GM10847 (cell line): Measurements from ENCODE around the gene TMEM167B.

Source experiments
- POLR2A ChIP-seq: IDR thresholded peaks from 2 replicates; pipeline ENCODE4 v1.6.1; 2011; ENCODE audit not compliant: insufficient read length; ENCODE audit errors: extremely low read depth

TMEM167B gene

DNA sequence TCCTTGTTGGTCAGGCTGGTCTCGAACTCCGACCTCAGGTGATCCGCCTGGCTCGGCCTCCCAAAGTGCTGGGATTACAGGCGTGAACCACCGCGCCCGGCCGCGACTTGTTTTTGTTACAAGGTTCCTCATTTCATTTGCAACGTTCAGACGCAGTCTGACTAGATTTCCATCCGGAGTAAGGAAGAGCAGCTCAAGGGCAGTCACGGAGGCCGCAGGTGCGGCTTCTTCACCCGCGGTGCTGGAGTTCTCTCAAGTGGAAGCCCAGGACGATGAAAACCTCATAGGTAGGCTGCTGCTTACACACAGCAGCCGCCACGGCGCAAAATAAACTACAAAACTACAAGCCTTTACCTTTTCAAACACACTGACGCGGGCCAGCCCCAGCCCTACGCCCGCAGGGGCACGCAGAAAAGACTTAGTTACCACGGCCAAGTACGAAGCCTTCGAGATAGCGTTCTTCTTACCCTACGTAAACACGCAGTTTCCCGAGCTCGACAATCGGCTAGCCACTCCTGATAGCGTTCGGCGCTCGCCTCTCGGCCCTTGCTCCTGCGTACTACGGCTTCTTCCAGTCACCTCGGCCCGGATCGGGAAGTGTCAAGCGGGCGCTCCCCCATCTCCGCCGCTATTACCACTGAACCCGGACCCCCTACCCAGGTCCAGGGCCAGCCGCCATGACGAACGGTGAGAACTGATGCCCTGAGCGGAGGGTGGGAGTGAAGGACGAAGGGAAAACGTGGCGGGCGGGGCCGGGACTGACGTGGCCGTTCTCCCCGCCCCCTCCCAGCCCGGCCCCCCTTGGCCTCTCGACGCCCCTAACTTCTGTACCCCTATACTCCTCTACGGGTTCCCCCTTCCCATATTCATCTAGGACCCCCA is at the start of gene TMEM167B:
TSS of gene TMEM167B (plus strand) at position 569 of the 882 bp plus-strand sequence. CDS start at position 678, 109 bp downstream.
- TF ChIP-seq POLR2A = no peak

DNA sequence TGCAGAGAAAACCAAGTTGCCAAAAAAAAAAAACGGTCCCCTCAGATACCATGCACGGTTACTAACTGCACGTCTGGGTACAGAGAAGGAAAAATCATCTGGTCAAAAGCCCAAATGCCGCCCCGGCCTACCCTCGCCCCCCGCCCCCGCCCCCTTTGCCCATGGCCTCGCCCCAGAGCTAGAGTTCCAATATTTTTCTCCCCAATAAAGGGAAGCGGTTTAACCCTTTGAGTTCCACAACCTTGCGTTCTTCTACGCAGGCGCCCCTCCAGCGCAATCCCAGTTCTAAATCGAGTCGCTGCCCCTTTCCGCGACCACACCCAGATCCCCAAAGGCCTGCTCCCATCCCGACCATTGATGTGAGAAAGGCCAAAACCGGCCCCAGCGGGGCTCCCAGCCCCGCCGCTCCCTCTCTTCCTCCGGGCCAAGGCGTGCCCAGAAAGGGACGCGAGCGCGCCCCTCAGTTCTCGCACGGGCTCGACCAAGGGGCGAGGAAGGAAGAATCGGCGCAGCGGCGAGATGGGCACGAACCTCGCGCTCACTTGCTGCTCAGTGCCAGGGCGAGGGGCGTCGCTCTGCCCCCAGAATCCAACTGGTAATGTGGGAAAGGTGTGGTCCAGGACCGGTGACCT is 49.5 kb upstream of the TMEM167B start:
- TF ChIP-seq POLR2A = no peak

DNA sequence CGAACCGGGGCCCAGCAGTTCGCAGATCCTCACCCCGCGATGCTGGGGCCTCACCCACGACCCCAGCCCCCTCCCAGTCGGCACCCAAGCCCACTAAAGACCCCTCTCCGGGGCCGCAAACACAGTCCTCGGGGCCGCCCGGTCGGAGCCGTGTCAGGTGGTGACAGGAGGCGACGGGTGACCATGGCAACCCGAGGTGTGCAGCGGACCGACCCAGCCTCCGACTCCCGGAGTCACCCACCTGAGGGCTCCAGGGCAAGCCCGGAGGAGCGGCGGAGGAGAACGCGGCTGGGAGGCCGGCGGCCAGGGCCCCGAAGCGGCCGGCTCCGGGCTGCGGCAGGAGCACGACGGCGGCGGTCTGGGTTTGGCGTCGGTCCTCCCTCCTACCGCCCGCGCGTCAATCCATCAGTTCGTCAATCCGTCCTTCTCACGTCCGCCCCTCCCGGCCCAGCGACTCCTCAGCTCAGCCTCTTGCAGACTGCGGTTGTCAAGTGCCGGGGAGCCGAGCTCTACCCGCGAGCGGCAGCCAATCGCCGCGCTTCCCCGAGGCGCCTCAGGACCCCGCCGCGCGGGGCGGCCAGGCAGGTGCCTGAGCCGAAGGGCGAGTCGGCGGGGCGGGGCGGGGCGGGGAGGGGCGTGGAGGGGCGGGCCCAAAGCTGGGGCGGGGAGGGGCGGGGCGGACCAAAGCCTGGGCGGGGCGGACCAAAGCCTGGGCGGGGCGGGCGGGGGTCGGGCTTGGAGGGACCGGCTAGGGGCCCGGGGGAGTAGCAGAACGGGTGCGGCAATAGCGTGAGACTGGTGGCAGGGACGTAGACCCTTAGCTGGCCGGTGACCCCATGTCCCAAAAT is 48.7 kb upstream of the TMEM167B start, which contains the start of gene WDR47:
TSS of gene WDR47 (minus strand) at position 482 of the 848 bp plus-strand sequence. CDS start 18,590 bp downstream, outside the sequence.
- TF ChIP-seq POLR2A = peak; percentile 97

DNA sequence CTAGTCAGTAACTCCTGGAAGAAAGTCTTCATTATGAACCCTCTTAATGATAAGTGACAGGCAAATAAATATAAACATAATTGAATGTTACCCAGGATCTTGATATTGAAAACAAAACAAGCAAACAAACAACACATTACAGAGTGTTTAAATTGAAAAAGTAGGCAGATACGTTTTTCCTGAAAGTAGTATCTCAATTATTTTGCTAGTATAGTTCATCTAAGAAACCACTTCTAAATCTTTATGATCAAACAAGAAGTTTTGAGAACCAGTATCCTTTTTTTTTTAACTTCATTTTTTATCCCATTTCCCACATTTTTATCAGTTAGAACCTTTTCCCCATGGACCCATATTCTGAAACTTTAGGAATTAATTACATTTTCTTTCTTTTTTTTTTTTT is 45.0 kb upstream of the TMEM167B start:
- TF ChIP-seq POLR2A = no peak

DNA sequence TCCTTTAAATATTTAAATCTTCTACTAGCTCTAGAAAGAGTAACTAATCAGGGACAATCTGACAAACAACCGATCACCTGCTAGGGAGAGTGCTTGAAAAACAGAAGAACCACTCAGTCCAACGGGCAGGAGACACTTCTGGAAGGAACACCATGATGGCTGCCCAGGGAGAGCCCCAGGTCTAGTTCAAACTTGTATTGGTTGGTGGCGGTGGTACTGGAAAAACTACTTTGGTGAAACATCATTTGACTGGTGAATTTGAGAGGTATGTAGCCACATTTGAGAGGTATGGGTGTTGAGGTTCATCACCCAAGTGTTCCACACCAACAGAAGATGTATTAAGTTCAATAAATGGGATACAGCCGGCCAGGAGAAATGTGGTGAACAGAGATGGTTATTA is 43.9 kb upstream of the TMEM167B start:
- TF ChIP-seq POLR2A = no peak

DNA sequence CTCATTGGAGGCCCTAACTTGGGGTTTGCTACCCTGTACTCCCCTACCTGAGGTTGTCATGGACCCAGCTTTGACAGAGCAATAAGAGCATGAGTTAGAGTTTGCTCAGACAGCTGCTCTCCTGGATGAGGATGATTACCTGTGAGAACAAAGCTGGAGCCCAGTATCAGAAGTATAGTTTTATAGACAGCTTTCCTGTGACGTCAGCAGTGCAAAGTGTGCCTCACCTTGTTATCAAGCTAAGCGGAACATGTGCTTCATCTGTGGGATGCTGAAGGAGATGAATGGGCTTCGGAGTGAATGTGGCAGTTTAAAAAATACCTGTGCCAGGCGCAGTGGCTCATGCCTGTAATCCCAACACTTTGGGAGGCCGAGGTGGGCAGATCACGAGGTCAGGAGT is 43.2 kb upstream of the TMEM167B start:
- TF ChIP-seq POLR2A = no peak

DNA sequence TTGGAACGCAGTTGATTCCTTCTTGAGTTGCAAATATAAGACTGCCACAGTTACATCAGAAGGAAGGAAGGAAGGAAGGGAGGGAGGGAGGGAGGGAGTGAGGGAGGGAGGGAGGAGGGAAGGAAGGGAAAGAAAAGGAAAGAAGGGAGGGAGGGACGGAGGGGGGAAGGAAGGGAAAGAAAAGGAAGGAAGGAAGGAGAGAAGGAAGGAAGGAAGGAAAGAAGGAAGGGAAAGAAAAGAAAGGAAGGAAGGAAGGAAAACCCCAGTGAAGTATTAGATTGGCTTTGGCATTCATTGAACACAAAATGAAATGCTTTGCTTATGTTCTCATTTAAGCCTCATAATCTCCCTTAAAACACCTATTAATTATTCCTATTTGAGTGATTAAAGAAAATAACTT is 42.2 kb upstream of the TMEM167B start:
- TF ChIP-seq POLR2A = no peak

DNA sequence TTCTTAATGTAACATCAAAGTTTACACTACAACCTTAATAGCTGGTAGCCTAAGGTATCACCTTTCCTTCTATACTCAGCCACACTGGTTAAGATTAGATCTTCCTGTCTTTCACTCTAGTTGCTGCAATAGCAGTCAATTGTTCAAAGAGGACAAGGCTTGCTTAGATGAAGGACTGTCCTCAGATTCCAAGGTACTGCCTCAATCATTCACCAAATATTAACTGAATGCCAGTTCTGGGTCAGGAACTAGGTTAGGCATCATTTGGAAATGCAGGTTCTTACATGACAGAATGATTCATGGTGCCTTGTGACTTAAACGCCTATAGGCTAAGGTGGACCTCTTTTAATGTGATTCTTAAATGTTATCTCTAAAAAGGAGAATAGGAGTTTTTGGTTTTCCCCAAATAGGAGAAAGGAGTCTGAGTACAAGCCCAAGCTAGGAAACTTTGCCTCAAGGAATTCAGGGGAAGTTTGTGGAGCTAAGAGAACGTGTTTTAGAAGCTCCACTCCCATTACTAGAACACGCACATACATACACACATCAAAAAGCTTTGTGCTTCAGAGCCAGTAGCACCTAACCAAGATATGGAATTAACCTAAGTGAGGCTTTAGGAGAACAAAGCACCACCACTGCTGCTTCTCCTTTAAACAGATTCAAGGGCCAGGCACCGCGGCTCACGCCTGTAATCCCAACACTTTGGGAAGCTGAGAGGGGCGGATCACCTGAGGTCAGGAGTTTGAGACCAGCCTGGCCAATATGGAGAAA is 40.2 kb upstream of the TMEM167B start:
- TF ChIP-seq POLR2A = no peak

DNA sequence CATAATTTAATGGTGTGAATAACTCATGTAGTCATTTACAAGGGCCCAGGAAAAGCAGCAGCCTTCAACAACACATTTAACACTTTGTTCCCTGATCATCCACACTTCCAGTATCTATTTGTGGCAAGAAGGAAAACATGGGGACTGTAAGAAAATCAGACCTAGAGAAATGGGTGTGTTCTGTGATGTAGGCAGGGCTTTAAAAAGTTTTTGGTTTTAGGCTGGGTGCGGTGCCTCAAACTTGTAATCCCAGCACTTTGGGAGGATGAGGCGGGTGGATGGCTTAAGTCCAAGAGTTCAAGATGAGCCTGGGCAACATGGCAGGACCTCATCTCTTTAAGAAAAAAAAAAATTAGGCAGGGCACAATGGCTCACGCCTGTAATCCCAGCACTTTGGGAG is 34.5 kb upstream of the TMEM167B start:
- TF ChIP-seq POLR2A = no peak

DNA sequence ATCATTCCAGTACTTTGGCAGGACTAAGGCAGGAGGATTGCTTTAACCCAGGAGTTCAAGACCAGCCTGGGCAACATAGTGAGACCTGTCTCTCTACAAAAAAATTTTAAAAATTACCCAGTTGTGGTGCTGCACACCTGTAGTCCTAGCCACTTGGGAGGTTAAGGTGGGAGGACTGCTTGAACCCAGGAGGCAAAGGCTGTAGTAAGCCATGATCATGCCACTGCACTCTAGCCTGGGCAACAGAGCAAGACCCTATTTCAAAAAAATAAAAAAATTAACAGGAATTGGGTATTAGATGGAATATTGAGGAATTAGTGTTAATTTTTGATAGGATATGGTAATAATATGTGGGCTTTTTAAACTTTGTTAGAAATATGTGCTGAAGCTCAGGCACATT is 31.5 kb upstream of the TMEM167B start:
- TF ChIP-seq POLR2A = no peak

DNA sequence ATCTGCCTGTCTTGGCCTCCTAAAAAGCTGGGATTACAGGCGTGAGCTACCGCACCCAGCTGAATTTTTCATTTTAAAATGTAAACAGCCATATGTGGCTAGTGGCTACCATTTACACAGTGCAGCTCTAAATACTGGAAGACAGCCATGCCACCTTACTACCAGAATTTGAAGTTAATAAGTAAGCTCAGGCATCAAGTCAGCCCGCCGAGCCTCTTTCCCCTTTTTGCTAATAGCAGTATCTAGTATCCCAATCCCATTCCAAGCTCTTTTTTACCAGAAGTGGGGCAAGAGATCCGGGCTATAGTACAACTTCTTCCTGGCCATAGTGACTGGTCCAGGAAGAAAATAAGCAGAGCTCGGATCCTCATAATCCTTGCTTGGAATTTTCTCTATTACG is 29.9 kb upstream of the TMEM167B start:
- no peak for TF ChIP-seq POLR2A

DNA sequence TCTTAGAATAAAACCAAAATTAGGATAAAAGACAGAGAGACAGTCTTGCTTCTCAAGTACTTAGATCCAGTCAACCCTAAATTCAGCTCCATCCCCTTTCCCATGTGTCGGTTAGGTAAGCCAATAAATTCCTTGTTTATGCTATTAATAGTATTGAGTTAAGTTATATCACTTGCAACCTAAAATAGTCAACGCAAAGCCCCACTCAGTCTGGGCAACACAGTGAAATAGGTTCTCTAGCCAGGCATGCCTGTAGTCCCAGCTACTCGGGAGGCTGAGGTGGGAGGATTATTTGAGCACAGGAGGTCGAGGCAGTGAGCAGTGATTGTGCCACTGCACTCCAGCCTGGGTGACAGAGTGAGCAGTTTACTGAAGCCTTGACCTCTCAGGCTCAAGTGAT is 29.4 kb upstream of the TMEM167B start:
- TF ChIP-seq POLR2A = no peak

DNA sequence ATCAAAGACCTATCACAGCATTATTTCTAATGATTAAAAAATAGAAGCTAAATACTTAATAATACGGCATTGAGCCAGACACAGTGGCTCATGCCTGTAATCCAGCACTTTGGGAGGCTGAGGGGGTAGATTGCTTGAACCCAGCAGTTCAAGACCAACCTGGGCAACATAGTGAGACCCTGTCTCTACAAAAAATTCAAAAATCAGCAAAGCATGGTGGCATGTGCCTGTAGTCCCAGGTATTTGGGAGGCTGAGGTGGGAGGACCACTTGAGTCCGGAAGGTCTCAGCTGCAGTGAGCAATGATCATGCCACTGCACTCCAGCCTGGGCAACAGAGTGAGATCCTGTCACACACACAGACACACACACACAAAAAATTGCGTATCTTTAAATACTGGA is 25.4 kb upstream of the TMEM167B start:
- no peak for TF ChIP-seq POLR2A

DNA sequence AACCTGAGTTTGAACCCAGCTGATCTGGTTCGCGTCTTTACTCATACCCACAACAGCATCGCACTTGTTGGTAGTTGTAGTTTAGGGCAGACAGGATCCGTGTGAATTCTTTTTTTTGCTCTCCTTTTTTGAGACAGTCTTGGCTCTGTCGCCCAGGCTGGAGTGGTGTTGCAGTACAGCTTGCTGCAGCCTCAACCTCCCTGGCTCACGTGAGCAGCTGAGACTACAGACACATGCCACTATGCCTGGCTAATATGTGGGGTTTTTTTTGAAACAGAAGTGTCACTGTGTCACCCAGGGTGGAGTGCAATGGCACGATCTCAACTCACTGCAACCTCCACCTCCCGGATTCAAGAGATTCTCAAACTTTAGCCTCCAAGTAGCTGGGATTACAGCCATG is 22.7 kb upstream of the TMEM167B start:
- no peak for TF ChIP-seq POLR2A

DNA sequence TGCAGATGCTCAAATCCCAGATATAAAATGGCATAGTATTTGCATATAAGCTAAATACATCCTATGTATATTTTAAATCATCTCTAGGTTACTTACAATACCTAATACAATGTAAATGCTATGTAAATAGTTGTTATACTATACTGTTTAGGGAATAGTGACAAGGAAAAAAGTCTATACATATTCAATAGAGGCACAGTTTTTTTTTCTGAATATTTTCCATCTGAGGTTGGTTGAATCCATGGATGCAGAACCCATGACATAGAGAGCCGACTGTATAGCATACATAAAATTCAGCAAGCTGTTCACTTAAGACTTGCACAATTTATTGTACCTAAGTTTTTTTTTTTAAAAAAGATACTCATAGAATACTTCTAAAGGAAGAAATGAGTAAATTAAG is 21.3 kb upstream of the TMEM167B start:
- no peak for TF ChIP-seq POLR2A
